ENCODE measurements around the gene SPDYE3.
"Not testable (repeated sequence)": the region's sequence is repeated elsewhere in the genome, so short reads cannot be mapped to it uniquely, and the experiment has no call there.

Gene SPDYE3

DNA sequence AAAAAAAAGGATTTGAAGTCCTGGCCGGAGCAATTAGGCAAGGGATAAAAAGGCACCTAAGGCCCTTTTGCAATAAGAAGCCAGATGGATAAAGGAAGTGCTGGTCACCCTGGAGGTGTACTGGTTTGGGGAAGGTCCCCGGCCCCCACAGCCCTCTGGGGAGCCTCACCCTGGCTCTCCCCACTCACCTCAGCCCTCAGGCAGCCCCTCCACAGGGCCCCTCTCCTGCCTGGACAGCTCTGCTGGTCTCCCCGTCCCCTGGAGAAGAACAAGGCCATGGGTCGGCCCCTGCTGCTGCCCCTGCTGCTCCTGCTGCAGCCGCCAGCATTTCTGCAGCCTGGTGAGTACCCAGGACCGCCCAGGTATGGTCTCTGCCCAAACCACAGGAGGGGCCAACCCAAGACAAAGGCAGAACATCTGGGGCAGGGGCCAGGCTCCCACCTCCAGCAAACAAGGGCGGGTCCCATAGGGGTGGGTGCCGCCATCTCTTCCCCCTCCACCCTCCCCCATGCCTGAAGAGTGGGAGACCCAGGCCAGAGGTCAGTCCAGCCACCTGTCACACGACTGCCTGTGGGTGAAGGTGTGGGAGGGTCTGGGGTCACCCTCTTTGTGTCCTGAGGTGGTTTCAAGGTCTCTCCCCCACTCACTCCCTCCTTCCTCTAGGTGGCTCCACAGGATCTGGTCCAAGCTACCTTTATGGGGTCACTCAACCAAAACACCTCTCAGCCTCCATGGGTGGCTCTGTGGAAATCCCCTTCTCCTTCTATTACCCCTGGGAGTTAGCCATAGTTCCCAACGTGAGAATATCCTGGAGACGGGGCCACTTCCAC is 50.7 kb downstream of the SPDYE3 start, which contains the start of gene PILRB:
Gene PILRB (plus strand): TSS at position 91 of the 830 bp plus-strand sequence. CDS start 186 bp downstream, at position 277.
- ATAC-seq (replicated peaks; ENCODE audit: extremely low read depth, poor library complexity, severe bottlenecking): no peak
- H3K36me3 Mint-ChIP-seq (ENCODE audit: insufficient read depth): peaks cover 71% of the 10 kb centered on the region

GRCh38 chr7:100358857-100359212 is 51.3 kb downstream of the SPDYE3 start:
- H3K27me3 Mint-ChIP-seq: no peaks in the 10 kb centered on the region
- H3K27ac Mint-ChIP-seq (ENCODE audit: low read depth): peak overlapping the region; percentile 72
- peaks cover 68% of the 10 kb centered on the region for H3K36me3 Mint-ChIP-seq (ENCODE audit: insufficient read depth)
- peaks cover 24% of the 10 kb centered on the region for H3K4me1 Mint-ChIP-seq
- H3K4me3 Mint-ChIP-seq: no peak overlapping the region
- DNase-seq (ENCODE audit: low spot score in 2 of 2) (no peak), ATAC-seq (replicated peaks; ENCODE audit: extremely low read depth, poor library complexity, severe bottlenecking) (no peak)
- H3K9me3 Mint-ChIP-seq: no peaks in the 10 kb centered on the region

More for the DNA sequence above, 50.7 kb downstream of the SPDYE3 start, which contains the start of gene PILRB:
- no peaks in the 10 kb centered on the region for H3K9me3 Mint-ChIP-seq
- no peak for DNase-seq (ENCODE audit: low spot score in 2 of 2)
- no peaks in the 10 kb centered on the region for H3K27me3 Mint-ChIP-seq
- peaks cover 30% of the 10 kb centered on the region for H3K4me1 Mint-ChIP-seq
- no peak within 1 kb of the TSS for H3K4me3 Mint-ChIP-seq
- H3K27ac Mint-ChIP-seq (ENCODE audit: low read depth): peak within 1 kb of the TSS; percentile 72

GRCh38 chr7:100360135-100360854 is 52.8 kb downstream of the SPDYE3 start:
- peaks cover 23% of the 10 kb centered on the region for H3K4me1 Mint-ChIP-seq
- H3K27me3 Mint-ChIP-seq: no peaks in the 10 kb centered on the region
- peak overlapping the region; percentile 50 for H3K27ac Mint-ChIP-seq (ENCODE audit: low read depth)
- no peak overlapping the region for H3K4me3 Mint-ChIP-seq
- ATAC-seq (replicated peaks; ENCODE audit: extremely low read depth, poor library complexity, severe bottlenecking): no peak
- H3K36me3 Mint-ChIP-seq (ENCODE audit: insufficient read depth): peaks cover 69% of the 10 kb centered on the region
- DNase-seq (ENCODE audit: low spot score in 2 of 2): no peak
- H3K9me3 Mint-ChIP-seq: no peaks in the 10 kb centered on the region

GRCh38 chr7:100363098-100363497 is 55.6 kb downstream of the SPDYE3 start:
- H3K4me3 Mint-ChIP-seq: no peak overlapping the region
- H3K9me3 Mint-ChIP-seq: no peaks in the 10 kb centered on the region
- peaks cover 63% of the 10 kb centered on the region for H3K36me3 Mint-ChIP-seq (ENCODE audit: insufficient read depth)
- H3K27ac Mint-ChIP-seq (ENCODE audit: low read depth): peak overlapping the region; percentile 41
- no peak for DNase-seq (ENCODE audit: low spot score in 2 of 2)
- H3K4me1 Mint-ChIP-seq: peaks cover 44% of the 10 kb centered on the region
- no peak for ATAC-seq (replicated peaks; ENCODE audit: extremely low read depth, poor library complexity, severe bottlenecking)
- H3K27me3 Mint-ChIP-seq: no peaks in the 10 kb centered on the region

DNA sequence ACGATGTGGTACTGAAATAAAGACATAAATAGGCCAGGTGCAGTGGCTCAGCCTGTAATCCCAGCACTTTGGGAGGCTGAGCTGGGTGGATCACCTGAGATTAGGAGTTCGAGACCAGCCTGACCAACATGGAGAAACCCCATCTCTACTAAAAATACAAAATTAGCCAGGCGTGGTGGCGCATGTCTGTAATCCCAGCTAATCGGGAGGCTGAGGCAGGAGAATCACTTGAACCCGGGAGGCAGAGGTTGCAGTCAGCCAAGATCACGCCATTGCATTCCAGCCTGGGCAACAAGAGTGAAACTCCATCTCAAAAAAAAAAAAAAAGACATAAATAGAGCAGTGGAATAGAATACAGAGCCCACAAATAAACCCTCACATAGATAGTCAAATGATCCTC is 56.3 kb downstream of the SPDYE3 start:
- not testable (repeated sequence) for H3K27me3 Mint-ChIP-seq; H3K4me3 Mint-ChIP-seq; DNase-seq (ENCODE audit: low spot score in 2 of 2); ATAC-seq (replicated peaks; ENCODE audit: extremely low read depth, poor library complexity, severe bottlenecking); H3K9me3 Mint-ChIP-seq
- Mint-ChIP-seq H3K4me1 (peaks cover 44% of the 10 kb centered on the region), H3K36me3 (ENCODE audit: insufficient read depth) (peaks cover 62% of the 10 kb centered on the region), H3K27ac (ENCODE audit: low read depth) (peak overlapping the region; percentile 41)

DNA sequence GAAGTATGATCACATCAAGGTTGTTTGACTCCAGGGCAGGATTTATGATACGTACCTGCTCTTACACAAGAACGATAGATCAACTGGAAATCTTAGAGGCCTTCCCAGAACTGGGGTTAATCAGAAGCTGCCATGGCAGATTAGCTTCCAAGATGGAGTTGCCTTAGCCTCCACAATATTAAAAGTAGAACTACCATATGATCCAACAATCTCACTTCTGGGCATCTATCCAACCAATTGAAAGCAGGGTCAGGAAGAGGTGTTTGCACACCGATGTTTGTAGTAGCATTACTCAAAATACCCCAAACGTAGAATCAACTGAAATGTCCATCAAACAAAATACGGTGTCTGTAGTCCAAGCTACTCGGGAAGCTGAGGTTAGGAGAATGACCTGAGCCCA is 57.0 kb downstream of the SPDYE3 start:
- Mint-ChIP-seq H3K4me3 (no peak overlapping the region), H3K4me1 (peaks cover 49% of the 10 kb centered on the region), H3K27me3 (no peaks in the 10 kb centered on the region), H3K36me3 (ENCODE audit: insufficient read depth) (peaks cover 60% of the 10 kb centered on the region), H3K9me3 (no peaks in the 10 kb centered on the region), H3K27ac (ENCODE audit: low read depth) (peak overlapping the region; percentile 41)
- ATAC-seq (replicated peaks; ENCODE audit: extremely low read depth, poor library complexity, severe bottlenecking) (no peak), DNase-seq (ENCODE audit: low spot score in 2 of 2) (no peak)

DNA sequence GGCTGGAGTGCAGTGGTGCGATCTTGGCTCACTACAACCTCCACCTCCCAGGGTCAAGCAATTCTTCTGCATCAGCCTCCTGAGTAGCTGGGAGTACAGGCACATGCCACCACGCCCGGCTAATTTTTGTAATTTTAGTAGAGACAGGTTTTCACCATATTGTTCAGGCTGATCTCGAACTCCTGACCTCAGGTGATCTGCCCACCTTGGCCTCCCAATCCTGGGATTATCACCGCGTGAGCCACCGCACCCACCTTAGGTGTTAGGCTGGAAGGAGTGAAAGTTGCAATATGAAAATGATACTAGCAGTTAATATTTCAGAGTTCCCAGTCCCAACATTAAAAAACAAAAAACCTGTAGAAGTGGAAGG is 58.5 kb downstream of the SPDYE3 start:
- Mint-ChIP-seq H3K4me3 (peak overlapping the region; percentile 55), H3K36me3 (ENCODE audit: insufficient read depth) (peaks cover 44% of the 10 kb centered on the region), H3K27ac (ENCODE audit: low read depth) (peak overlapping the region; percentile 95), H3K4me1 (peaks cover 38% of the 10 kb centered on the region)
- H3K9me3 Mint-ChIP-seq; ATAC-seq (replicated peaks; ENCODE audit: extremely low read depth, poor library complexity, severe bottlenecking); DNase-seq (ENCODE audit: low spot score in 2 of 2); H3K27me3 Mint-ChIP-seq: not testable (repeated sequence)

- H3K4me1 Mint-ChIP-seq: peaks cover 38% of the 10 kb centered on the region
- DNase-seq (ENCODE audit: low spot score in 2 of 2) (no peak), ATAC-seq (replicated peaks; ENCODE audit: extremely low read depth, poor library complexity, severe bottlenecking) (peak; percentile 12)
- peaks cover 38% of the 10 kb centered on the region for H3K36me3 Mint-ChIP-seq (ENCODE audit: insufficient read depth)
- no peaks in the 10 kb centered on the region for H3K27me3 Mint-ChIP-seq
- no peaks in the 10 kb centered on the region for H3K9me3 Mint-ChIP-seq
- H3K27ac Mint-ChIP-seq (ENCODE audit: low read depth): peak overlapping the region; percentile 95
- peak overlapping the region; percentile 55 for H3K4me3 Mint-ChIP-seq
Measured at GRCh38 chr7:100366411-100367250, 59.1 kb downstream of the SPDYE3 start.

DNA sequence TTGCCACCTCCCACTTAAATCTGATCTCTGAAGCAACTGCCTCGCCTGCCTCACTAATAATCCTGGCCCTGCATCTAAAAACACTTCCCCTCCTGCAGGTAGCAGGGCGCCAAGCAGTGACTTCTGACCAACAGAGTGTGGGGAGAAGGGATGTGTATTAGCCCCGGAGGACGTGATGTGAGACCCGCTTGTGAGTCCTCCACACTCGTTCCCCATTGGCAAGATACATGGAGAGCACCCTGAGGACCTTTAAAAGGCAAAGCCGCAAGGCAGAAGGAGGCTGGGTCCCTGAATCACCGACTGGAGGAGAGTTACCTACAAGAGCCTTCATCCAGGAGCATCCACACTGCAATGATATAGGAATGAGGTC is 59.7 kb downstream of the SPDYE3 start:
- H3K27ac Mint-ChIP-seq (ENCODE audit: low read depth): peak overlapping the region; percentile 95
- H3K27me3 Mint-ChIP-seq: no peaks in the 10 kb centered on the region
- H3K9me3 Mint-ChIP-seq: no peaks in the 10 kb centered on the region
- H3K36me3 Mint-ChIP-seq (ENCODE audit: insufficient read depth): peaks cover 32% of the 10 kb centered on the region
- DNase-seq (ENCODE audit: low spot score in 2 of 2) (no peak), ATAC-seq (replicated peaks; ENCODE audit: extremely low read depth, poor library complexity, severe bottlenecking) (no peak)
- no peak overlapping the region for H3K4me3 Mint-ChIP-seq
- H3K4me1 Mint-ChIP-seq: peaks cover 40% of the 10 kb centered on the region

- no peak for DNase-seq (ENCODE audit: low spot score in 2 of 2)
- Mint-ChIP-seq H3K9me3 (no peaks in the 10 kb centered on the region), H3K4me1 (peaks cover 45% of the 10 kb centered on the region), H3K4me3 (no peak overlapping the region), H3K27me3 (no peaks in the 10 kb centered on the region), H3K27ac (ENCODE audit: low read depth) (peak overlapping the region; percentile 95), H3K36me3 (ENCODE audit: insufficient read depth) (peaks cover 25% of the 10 kb centered on the region)
- ATAC-seq (replicated peaks; ENCODE audit: extremely low read depth, poor library complexity, severe bottlenecking): no peak
Measured at GRCh38 chr7:100367676-100368613, 60.4 kb downstream of the SPDYE3 start.

DNA sequence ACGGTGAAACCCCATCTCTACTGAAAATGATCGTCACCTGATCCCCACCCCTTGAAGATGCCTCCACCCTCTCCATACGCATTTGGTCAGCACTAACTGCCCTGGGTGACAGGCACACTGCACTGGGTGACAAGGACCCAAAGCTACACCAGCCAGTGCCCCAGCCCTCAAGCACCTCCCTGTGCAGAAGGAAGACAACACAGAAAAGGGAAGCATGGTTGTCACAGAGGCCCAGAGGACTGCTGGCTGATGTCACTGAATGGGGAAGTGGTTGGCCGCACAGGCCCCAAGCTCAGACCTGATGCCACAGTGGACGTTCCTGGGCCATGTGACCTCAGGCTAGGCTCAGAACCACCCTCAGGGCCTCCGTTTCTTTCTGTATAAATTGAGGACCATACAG is 61.6 kb downstream of the SPDYE3 start:
- Mint-ChIP-seq H3K4me3 (no peak overlapping the region), H3K36me3 (ENCODE audit: insufficient read depth) (peaks cover 18% of the 10 kb centered on the region), H3K9me3 (no peaks in the 10 kb centered on the region), H3K27me3 (no peaks in the 10 kb centered on the region), H3K27ac (ENCODE audit: low read depth) (peak overlapping the region; percentile 82), H3K4me1 (peaks cover 45% of the 10 kb centered on the region)
- ATAC-seq (replicated peaks; ENCODE audit: extremely low read depth, poor library complexity, severe bottlenecking) (peak; percentile 53), DNase-seq (ENCODE audit: low spot score in 2 of 2) (no peak)
